ENCODE results near the gene DLG5. TPM values are rescaled to one million over a fixed set of nuclear protein-coding genes. Genes with fewer than 3 reads are reported as not detected.
A peak's percentile ranks its signal among the peaks of the same experiment; 100 is the strongest.

Gene DLG5
- total and polyA plus RNA-seq, 9 of the 15 experiments (the other 6 are each of a cell fraction or from before 2014, with no cell fraction given) = 1.4 to 26.8 (median 11.2) TPM

DNA sequence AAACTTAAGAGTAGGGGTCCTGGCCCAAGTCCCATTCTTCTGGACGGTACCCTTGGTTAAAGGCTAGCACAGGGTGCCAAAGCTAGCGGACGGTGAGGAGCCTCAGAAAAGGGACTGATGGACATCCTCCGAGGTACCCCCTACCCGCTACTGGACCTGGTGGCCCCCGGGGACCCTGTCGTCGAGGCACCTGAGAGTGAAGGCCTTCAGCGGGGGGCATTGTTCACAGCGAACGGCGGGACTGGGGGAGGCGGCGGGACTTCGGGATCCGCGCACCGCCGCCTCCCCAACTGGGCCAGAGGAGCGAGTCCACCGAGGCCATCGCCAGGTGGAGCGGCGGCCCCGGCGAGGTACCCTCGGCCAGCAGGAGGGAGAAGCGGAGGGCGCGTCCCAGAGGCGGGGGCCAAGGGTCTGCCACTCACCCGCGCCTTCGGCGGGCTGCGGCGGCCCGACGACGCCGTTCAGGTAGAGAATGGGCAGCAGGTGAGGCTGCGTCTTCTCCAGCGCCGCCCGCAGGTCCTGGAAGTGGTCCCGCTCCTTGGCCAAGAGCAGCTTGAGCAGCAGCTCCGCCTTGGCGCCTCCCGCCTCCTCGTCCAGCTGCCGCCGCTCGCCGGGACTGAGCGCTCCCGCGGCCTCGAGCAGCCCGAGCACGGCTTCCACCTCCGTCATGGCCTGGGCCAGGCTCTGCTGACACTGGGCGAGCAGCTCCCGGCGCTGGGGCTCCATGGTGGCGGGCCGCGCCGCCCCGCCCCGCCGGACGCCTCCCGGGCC lies 575 bp downstream of the DLG5 start (continued):
- no peak for TF ChIP-seq TEAD4 (IDR thresholded peaks at IDR 0.05; ENCODE audit: low read length)
- no peak for TF ChIP-seq TEAD4 (CRISPR knock-in tag; IDR thresholded peaks at IDR 0.05; ENCODE audit: borderline replicate concordance)
- no peak for TF ChIP-seq XRCC3 (IDR thresholded peaks at IDR 0.05)
- TF ChIP-seq MYNN (IDR thresholded peaks at IDR 0.05) = no peak
- no peak for TF ChIP-seq MYNN (CRISPR knock-in tag; IDR thresholded peaks at IDR 0.05)
- TF ChIP-seq CBFA2T3 (IDR thresholded peaks at IDR 0.05) = no peak
- TF ChIP-seq ZKSCAN3 (CRISPR knock-in tag; IDR thresholded peaks at IDR 0.05) = no peak
- TF ChIP-seq PHF8 (IDR thresholded peaks at IDR 0.05; ENCODE audit: borderline replicate concordance, low read length) = peak; percentile 60; the same call in 1 of the 2 replicates
- no peak for TF ChIP-seq SPI1 (IDR thresholded peaks at IDR 0.05; ENCODE audit: borderline replicate concordance, low read depth, low read length)
- TF ChIP-seq, protein P1, sequence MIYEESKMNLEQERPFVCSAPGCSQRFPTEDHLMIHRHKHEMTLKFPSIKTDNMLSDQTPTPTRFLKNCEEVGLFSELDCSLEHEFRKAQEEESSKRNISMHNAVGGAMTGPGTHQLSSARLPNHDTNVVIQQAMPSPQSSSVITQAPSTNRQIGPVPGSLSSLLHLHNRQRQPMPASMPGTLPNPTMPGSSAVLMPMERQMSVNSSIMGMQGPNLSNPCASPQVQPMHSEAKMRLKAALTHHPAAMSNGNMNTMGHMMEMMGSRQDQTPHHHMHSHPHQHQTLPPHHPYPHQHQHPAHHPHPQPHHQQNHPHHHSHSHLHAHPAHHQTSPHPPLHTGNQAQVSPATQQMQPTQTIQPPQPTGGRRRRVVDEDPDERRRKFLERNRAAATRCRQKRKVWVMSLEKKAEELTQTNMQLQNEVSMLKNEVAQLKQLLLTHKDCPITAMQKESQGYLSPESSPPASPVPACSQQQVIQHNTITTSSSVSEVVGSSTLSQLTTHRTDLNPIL (CRISPR knock-in tag; IDR thresholded peaks at IDR 0.05) = no peak
- 0 out of 2 replicates have a peak, but pooled peaks have one; percentile 30 for TF ChIP-seq ETV5 (CRISPR knock-in tag; IDR thresholded peaks at IDR 0.05; ENCODE audit: low read depth)
- no peak for TF ChIP-seq ZNF778 (CRISPR knock-in tag; IDR thresholded peaks at IDR 0.05)
- peak; percentile 30; the same call in 1 of the 2 replicates for TF ChIP-seq STAG1 (CRISPR knock-in tag; IDR thresholded peaks at IDR 0.05; ENCODE audit: borderline replicate concordance)
- no peak for TF ChIP-seq PHB (CRISPR knock-in tag; IDR thresholded peaks at IDR 0.05)
- no peak for TF ChIP-seq MECOM (CRISPR knock-in tag; IDR thresholded peaks at IDR 0.05)
- no peak for TF ChIP-seq ZNF324 (CRISPR knock-in tag; IDR thresholded peaks at IDR 0.05)
- peak; percentile 61; the same call in 1 of the 2 replicates for TF ChIP-seq ZNF263 (CRISPR knock-in tag; IDR thresholded peaks at IDR 0.05; ENCODE audit: borderline replicate concordance)
- TF ChIP-seq SREBF2 (CRISPR knock-in tag; IDR thresholded peaks at IDR 0.05) = no peak
- TF ChIP-seq PML (IDR thresholded peaks at IDR 0.05; ENCODE audit: low read length) = no peak
- no peak for TF ChIP-seq GTF2F1 (IDR thresholded peaks at IDR 0.05; ENCODE audit: low read depth, low read length)
- TF ChIP-seq BRF1 (IDR thresholded peaks at IDR 0.05; ENCODE audit: borderline replicate concordance, extremely low read depth, insufficient read length) = no peak
- TF ChIP-seq, protein P2, sequence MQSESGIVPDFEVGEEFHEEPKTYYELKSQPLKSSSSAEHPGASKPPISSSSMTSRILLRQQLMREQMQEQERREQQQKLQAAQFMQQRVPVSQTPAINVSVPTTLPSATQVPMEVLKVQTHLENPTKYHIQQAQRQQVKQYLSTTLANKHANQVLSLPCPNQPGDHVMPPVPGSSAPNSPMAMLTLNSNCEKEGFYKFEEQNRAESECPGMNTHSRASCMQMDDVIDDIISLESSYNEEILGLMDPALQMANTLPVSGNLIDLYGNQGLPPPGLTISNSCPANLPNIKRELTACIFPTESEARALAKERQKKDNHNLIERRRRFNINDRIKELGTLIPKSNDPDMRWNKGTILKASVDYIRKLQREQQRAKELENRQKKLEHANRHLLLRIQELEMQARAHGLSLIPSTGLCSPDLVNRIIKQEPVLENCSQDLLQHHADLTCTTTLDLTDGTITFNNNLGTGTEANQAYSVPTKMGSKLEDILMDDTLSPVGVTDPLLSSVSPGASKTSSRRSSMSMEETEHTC (IDR thresholded peaks at IDR 0.05) = no peak
- no peak for TF ChIP-seq BACH1 (tag; IDR thresholded peaks at IDR 0.05)
- no peak for TF ChIP-seq ERF (CRISPR knock-in tag; IDR thresholded peaks at IDR 0.05)
- no peak for TF ChIP-seq ZNF707 (CRISPR knock-in tag; conservative IDR thresholded peaks at IDR 0.05)
